ENCODE results near the gene MAP2.

DNA sequence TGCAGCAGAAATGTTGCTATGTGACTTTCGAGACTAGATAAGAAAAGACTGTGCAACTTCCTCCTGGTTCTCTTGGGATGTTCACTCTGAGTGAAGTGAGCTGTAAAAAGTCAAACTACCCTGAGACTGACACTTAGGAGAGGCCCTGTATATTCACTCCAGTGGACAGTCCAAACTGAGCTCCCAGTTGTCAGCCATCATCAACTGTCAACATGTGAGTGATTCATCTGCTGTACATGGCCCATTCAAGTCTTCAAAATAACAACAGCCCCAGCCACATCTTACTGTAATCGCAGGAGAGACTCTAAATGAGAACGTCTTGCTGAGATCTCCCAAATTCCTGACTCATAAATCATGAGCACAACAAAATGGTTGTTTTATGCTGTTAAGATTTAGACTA lies 339.3 kb downstream of the MAP2 start:
- no peak for TF ChIP-seq ETV6 (CRISPR knock-in tag; IDR thresholded peaks at IDR 0.05)
- no peak for TF ChIP-seq ELF4 (CRISPR knock-in tag; IDR thresholded peaks at IDR 0.05; ENCODE audit: low read depth)
- no peak for TF ChIP-seq CREB1 (CRISPR knock-in tag; IDR thresholded peaks at IDR 0.05)
- no peak for TF ChIP-seq ESRRA (CRISPR knock-in tag; IDR thresholded peaks at IDR 0.05; ENCODE audit: borderline replicate concordance)
- TF ChIP-seq, protein P1, sequence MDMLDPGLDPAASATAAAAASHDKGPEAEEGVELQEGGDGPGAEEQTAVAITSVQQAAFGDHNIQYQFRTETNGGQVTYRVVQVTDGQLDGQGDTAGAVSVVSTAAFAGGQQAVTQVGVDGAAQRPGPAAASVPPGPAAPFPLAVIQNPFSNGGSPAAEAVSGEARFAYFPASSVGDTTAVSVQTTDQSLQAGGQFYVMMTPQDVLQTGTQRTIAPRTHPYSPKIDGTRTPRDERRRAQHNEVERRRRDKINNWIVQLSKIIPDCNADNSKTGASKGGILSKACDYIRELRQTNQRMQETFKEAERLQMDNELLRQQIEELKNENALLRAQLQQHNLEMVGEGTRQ (CRISPR knock-in tag; IDR thresholded peaks at IDR 0.05), result no peak
- TF ChIP-seq, protein P2, sequence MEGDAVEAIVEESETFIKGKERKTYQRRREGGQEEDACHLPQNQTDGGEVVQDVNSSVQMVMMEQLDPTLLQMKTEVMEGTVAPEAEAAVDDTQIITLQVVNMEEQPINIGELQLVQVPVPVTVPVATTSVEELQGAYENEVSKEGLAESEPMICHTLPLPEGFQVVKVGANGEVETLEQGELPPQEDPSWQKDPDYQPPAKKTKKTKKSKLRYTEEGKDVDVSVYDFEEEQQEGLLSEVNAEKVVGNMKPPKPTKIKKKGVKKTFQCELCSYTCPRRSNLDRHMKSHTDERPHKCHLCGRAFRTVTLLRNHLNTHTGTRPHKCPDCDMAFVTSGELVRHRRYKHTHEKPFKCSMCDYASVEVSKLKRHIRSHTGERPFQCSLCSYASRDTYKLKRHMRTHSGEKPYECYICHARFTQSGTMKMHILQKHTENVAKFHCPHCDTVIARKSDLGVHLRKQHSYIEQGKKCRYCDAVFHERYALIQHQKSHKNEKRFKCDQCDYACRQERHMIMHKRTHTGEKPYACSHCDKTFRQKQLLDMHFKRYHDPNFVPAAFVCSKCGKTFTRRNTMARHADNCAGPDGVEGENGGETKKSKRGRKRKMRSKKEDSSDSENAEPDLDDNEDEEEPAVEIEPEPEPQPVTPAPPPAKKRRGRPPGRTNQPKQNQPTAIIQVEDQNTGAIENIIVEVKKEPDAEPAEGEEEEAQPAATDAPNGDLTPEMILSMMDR (IDR thresholded peaks at IDR 0.05), result no peak
- TF ChIP-seq, protein P3, sequence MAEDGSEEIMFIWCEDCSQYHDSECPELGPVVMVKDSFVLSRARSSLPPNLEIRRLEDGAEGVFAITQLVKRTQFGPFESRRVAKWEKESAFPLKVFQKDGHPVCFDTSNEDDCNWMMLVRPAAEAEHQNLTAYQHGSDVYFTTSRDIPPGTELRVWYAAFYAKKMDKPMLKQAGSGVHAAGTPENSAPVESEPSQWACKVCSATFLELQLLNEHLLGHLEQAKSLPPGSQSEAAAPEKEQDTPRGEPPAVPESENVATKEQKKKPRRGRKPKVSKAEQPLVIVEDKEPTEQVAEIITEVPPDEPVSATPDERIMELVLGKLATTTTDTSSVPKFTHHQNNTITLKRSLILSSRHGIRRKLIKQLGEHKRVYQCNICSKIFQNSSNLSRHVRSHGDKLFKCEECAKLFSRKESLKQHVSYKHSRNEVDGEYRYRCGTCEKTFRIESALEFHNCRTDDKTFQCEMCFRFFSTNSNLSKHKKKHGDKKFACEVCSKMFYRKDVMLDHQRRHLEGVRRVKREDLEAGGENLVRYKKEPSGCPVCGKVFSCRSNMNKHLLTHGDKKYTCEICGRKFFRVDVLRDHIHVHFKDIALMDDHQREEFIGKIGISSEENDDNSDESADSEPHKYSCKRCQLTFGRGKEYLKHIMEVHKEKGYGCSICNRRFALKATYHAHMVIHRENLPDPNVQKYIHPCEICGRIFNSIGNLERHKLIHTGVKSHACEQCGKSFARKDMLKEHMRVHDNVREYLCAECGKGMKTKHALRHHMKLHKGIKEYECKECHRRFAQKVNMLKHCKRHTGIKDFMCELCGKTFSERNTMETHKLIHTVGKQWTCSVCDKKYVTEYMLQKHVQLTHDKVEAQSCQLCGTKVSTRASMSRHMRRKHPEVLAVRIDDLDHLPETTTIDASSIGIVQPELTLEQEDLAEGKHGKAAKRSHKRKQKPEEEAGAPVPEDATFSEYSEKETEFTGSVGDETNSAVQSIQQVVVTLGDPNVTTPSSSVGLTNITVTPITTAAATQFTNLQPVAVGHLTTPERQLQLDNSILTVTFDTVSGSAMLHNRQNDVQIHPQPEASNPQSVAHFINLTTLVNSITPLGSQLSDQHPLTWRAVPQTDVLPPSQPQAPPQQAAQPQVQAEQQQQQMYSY (CRISPR knock-in tag; IDR thresholded peaks at IDR 0.05), result no peak
- no peak for TF ChIP-seq MXD4 (CRISPR knock-in tag; IDR thresholded peaks at IDR 0.05; ENCODE audit: borderline replicate concordance)
- TF ChIP-seq CBFB (CRISPR knock-in tag; IDR thresholded peaks at IDR 0.05; ENCODE audit: low read depth), result no peak
- TF ChIP-seq JUN (CRISPR knock-in tag; IDR thresholded peaks at IDR 0.05), result no peak
